CD1c-positive myeloid dendritic cell (primary cell): ENCODE results near the gene GAGE1.
"Not testable (repeated sequence)": the region's sequence is repeated elsewhere in the genome, so short reads cannot be mapped to it uniquely, and the experiment has no call there.

Experiments used
- DNase-seq: peaks from one replicate; pipeline ENCODE4 v3.0.0-alpha.2; 2016; ENCODE audit errors: extremely low spot score

The GAGE1 gene, protein sequence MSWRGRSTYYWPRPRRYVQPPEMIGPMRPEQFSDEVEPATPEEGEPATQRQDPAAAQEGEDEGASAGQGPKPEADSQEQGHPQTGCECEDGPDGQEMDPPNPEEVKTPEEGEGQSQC

DNA sequence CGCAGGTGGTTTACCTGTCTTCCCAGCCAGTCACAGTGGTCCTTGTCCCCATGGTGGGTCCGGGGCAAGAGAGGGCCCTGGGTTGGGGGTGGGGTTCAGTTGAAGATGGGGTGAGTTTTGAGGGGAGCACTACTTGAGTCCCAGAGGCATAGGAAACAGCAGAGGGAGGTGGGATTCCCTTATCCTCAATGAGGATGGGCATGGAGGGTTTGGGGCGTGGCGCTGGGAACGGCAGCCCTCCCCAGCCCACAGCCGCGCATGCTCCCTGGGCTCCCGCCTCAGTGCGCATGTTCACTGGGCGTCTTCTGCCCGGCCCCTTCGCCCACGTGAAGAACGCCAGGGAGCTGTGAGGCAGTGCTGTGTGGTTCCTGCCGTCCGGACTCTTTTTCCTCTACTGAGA lies at the start of gene GAGE1:
Gene GAGE1 (plus strand): TSS at position 301 of the 400 bp plus-strand sequence. CDS start 1,155 bp downstream, outside the sequence.
- not testable (repeated sequence) for DNase-seq

DNA sequence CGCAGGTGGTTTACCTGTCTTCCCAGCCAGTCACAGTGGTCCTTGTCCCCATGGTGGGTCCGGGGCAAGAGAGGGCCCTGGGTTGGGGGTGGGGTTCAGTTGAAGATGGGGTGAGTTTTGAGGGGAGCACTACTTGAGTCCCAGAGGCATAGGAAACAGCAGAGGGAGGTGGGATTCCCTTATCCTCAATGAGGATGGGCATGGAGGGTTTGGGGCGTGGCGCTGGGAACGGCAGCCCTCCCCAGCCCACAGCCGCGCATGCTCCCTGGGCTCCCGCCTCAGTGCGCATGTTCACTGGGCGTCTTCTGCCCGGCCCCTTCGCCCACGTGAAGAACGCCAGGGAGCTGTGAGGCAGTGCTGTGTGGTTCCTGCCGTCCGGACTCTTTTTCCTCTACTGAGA lies 47.8 kb upstream of the GAGE1 start, which contains the start of gene GAGE12E:
Gene GAGE12E (plus strand): TSS at position 301 of the 400 bp plus-strand sequence. CDS start 1,155 bp downstream, outside the sequence.
- not testable (repeated sequence) for DNase-seq

DNA sequence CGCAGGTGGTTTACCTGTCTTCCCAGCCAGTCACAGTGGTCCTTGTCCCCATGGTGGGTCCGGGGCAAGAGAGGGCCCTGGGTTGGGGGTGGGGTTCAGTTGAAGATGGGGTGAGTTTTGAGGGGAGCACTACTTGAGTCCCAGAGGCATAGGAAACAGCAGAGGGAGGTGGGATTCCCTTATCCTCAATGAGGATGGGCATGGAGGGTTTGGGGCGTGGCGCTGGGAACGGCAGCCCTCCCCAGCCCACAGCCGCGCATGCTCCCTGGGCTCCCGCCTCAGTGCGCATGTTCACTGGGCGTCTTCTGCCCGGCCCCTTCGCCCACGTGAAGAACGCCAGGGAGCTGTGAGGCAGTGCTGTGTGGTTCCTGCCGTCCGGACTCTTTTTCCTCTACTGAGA lies 38.3 kb upstream of the GAGE1 start, which contains the start of gene GAGE12F:
Gene GAGE12F (plus strand): TSS at position 301 of the 400 bp plus-strand sequence. CDS start 1,155 bp downstream, outside the sequence.
- DNase-seq = not testable (repeated sequence)

DNA sequence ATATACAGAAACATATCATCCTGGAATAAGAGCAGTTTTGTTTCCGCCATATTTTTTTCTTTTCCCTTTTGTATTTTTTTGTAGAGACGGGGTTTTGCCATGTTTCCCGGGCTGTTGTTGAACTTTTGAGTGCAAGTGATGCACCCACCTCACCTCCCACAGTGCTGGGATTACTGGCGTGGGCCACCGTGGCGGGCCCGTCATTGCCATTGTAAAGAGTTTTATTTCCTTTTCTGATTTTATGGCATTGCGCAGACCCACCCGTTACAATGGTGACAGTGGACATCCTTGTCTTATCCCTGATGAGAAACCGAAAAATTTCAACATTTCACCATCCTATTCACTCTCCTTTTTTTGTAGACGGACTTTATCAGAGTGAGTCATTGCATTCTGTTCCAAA lies 30.1 kb upstream of the GAGE1 start:
- not testable (repeated sequence) for DNase-seq

DNA sequence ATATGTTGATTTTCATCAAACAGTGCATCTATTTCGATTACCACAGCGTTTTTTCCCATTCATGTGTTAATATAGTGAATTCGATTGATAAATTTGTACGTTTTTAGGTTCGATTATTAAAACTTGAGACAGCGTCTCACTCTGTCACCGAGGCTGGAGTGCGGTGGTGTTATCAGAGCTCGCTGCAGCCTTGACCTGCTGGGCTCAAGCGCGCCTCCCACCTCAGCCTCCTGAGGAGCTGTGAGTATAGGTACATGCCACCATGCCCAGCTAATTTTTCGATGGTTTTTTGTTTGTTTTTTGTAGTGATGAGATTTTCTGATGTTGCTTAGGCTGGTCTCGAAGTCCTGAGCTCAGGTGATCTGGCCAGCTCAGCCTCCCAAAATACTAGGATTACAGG lies 29.7 kb upstream of the GAGE1 start:
- DNase-seq = not testable (repeated sequence)

DNA sequence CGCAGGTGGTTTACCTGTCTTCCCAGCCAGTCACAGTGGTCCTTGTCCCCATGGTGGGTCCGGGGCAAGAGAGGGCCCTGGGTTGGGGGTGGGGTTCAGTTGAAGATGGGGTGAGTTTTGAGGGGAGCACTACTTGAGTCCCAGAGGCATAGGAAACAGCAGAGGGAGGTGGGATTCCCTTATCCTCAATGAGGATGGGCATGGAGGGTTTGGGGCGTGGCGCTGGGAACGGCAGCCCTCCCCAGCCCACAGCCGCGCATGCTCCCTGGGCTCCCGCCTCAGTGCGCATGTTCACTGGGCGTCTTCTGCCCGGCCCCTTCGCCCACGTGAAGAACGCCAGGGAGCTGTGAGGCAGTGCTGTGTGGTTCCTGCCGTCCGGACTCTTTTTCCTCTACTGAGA lies 28.7 kb upstream of the GAGE1 start, which contains the start of gene GAGE12G:
Gene GAGE12G (plus strand): TSS at position 301 of the 400 bp plus-strand sequence. CDS start 1,155 bp downstream, outside the sequence.
- DNase-seq = not testable (repeated sequence)

DNA sequence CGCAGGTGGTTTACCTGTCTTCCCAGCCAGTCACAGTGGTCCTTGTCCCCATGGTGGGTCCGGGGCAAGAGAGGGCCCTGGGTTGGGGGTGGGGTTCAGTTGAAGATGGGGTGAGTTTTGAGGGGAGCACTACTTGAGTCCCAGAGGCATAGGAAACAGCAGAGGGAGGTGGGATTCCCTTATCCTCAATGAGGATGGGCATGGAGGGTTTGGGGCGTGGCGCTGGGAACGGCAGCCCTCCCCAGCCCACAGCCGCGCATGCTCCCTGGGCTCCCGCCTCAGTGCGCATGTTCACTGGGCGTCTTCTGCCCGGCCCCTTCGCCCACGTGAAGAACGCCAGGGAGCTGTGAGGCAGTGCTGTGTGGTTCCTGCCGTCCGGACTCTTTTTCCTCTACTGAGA lies 19.2 kb upstream of the GAGE1 start, which contains the start of gene GAGE12H:
Gene GAGE12H (plus strand): TSS at position 301 of the 400 bp plus-strand sequence. CDS start 1,155 bp downstream, outside the sequence.
- not testable (repeated sequence) for DNase-seq

DNA sequence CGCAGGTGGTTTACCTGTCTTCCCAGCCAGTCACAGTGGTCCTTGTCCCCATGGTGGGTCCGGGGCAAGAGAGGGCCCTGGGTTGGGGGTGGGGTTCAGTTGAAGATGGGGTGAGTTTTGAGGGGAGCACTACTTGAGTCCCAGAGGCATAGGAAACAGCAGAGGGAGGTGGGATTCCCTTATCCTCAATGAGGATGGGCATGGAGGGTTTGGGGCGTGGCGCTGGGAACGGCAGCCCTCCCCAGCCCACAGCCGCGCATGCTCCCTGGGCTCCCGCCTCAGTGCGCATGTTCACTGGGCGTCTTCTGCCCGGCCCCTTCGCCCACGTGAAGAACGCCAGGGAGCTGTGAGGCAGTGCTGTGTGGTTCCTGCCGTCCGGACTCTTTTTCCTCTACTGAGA lies 9.6 kb upstream of the GAGE1 start, which contains the start of gene GAGE2A:
Gene GAGE2A (plus strand): TSS at position 301 of the 400 bp plus-strand sequence. CDS start 1,155 bp downstream, outside the sequence.
- DNase-seq = not testable (repeated sequence)

DNA sequence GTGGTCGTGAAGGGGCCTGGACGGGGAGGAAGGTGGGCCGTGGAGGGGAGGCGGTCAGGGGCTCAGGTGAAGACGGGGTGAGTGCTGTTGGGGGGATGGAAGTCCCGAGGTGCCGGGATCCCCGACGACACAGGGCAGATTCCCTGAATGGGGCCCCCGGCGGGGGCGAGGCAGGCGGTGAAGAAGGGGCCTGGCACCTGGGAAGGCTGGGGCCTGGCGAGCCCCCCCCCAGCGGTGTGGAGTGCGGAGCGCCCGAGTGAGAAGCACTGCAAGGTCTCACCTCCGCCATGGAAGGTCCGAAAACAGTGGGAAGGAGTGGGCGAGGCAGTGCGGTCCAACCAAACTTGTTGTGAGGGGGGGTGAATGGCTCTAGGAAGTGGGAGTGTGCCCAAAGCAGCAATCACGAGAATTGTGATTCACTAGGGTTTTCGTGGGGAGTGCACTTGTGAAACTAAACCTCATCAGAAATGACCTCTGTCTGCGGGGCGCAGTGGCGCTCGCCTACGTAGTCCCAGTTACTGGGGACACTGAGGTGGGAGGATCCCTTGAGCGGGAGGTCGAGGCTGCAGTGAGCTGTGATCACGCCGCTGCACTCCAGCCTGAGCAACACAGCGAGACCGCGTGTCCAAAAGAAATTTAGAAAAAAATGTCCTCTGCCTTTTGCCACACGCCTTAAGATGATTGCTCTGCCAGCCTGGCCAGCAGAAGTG lies 8.9 kb upstream of the GAGE1 start:
- not testable (repeated sequence) for DNase-seq

DNA sequence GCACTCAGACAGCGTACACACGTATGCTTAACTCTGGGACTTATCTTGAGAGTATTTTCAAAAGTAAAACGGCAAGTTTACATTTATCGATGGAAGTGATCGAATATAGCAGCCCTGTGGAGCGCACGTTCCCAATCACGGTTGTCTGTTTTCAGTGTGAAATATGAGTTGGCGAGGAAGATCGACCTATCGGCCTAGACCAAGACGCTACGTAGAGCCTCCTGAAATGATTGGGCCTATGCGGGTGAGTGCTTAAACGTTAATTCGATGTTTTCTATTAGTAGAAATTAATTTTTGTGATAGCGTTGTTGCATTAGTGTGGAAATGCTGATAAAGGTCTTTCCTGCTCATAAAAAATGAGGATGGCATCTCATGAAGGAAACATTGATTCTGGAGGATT lies 8.3 kb upstream of the GAGE1 start:
- not testable (repeated sequence) for DNase-seq

DNA sequence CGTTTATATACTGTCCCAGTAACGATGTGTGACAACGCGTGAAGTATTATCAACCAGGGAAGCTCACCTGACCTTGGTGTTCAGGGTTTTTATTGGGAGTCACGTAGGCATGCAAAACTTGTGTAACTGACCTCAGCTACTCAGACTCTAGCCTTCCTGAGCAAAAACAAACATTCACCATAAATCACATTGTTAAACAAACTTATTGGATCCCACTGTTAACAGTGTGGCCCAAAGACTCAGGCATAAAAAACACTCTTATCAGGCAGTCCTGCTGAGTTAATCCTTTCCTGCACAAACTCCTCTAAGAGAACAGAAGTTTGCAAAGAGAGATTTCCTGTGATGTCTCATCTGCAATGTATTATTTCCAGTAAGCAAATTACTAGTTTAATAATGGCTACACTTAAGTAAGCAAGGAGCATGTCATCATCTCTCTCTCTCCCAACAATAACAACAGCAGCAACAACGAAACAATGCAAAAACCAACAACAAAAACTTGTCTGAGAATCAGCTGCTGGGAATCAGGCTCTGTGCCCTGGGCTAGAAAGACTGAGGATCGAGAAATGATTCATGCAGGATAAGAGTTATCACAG lies 12.0 kb downstream of the GAGE1 start:
- no peak for DNase-seq

DNA sequence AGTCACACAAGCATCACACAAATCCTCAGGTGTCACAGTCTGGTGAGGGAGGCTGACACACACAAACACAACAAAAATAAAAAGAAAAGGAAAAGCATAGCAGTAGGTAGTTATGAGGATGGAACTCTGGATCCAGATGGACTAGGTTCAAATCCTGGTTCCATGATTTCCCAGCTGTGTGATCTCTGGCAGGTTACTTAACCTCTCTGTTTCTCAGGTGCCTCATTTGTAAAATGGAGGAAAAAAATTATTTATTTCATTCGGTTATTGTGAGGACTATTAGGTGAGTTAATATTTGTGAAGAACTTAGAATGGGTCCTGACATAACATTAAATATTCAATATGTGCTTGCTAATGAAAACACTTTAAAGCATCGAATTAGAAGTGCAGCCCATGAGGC lies 19.8 kb downstream of the GAGE1 start:
- no peak for DNase-seq

DNA sequence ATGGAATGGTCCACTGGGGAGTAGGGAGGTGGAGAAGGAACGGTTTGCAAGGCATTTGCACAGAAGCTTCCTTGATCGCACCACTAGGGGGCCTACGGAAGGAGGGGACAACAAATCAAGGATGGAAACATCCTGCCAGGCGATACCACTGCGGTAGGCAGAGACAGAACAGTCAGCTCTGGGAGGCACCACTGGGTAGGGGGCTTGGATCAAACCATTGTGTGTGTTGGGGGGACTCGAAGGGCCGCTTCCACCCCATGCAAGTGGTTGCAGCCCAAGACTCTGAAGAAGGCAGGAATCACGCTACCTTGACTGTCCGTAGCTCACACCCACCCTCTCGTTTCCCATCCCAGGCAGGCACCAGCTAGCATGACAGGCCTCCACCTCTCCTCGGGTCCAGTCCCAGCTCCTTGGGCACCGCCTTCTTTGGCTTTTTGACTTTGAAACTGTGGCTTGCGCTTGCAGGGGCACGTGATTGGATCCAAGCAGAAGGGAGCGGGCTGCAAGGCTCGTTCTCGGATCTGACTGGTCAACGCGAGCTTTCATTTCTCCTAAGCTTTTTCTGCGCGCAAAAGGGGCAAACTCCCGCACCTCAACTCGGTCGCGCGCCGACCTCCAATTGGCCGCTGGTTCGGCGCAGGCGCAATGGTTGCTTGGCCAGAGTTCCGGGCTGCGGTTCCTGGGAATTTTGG lies 28.4 kb downstream of the GAGE1 start:
- DNase-seq = peak; percentile 1

DNA sequence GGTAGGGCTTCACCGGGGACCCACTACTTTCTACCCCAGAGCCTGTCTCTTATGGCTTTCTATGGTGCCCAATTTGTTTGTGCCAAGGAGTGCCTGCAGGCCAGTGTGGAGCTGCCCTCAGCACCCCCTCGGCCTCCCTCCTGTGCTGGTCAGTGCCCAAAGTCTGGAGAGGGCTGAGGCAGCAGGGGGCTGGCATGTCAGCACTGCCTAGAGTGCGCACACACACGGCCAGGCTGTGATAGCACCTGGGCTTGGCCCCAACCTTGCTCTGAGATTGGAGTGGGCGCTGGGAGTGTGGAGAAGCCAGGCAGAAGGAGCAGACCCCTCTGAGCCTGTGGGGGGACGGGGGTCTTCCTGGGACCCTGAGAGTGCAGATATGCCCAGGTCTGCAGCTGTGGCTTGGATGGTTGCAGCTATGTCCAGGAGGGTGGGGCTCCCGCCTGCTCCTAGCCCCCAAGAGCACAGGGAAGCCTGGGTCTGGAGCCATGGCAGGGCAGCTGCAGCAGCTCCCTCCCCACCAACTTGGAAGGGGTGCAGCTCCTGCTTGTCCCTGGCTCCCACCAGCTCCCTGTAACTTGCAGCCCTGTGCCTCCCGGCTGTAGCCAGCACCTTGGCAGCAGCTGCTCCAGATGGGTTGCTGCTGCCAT lies 46.3 kb downstream of the GAGE1 start:
- no peak for DNase-seq

DNA sequence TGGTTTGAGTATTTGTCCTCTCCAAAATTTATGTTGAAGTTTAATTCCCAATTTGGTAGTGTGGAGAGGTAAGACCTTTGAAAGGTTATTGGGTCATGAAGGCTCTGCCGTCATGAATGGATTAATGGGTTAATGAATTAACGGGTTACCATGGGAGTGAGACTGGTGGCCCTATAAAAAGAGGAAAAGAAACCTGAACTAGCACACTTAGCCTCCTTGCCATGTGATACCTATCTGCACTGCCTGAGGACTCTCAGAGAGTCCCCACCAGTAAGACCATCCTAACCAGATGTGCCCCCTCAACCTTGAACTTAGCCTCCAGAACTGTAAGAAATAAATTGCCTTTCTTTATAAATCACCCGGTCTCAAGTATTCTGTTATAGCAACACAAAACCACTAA lies 57.7 kb downstream of the GAGE1 start:
- no peak for DNase-seq
